Measurements from ENCODE around the gene DLL3. TPM values are rescaled to one million over a fixed set of nuclear protein-coding genes. Genes with fewer than 3 reads are reported as not detected.

The DLL3 gene
- total and polyA plus RNA-seq, 2 experiments from 2014 or later, result 1.2 to 2.1 TPM

- Histone ChIP-seq H3K36me3 (ENCODE audit: low read depth) (peaks cover 15% of the 10 kb centered on the region), H2AFZ (no peak overlapping the region), H3K9me3 (ENCODE audit: low read depth) (no peaks in the 10 kb centered on the region), H3K9me2 (ENCODE audit: insufficient read depth) (no peaks in the 10 kb centered on the region), H3K79me2 (ENCODE audit: insufficient read depth) (peaks cover under 1% of the 10 kb centered on the region; the same call in 1 of the 2 replicates), H3K27me3 (replicated peaks; ENCODE audit: insufficient read depth) (no peaks in the 10 kb centered on the region), H4K20me1 (ENCODE audit: insufficient read depth) (no peaks in the 10 kb centered on the region), H3K4me2 (ENCODE audit: unreplicated experiment) (no peak overlapping the region), H3K9ac (peak overlapping the region; percentile 36; the same call in 1 of the 2 replicates), H3K4me1 (ENCODE audit: insufficient read depth) (no peaks in the 10 kb centered on the region), H3K27ac (no peak overlapping the region), H3F3A (ENCODE audit: insufficient read depth) (no peaks in the 10 kb centered on the region; the same call in 1 of the 2 replicates), H3K4me3 (no peak overlapping the region)
- TF ChIP-seq EZH2 (IDR thresholded peaks at IDR 0.05; ENCODE audit: insufficient read depth, poor library complexity, severe bottlenecking) (no peak), EZH2phosphoT487 (IDR thresholded peaks at IDR 0.05; ENCODE audit: insufficient read depth, low read depth) (no peak)
- WGBS, 2 experiments (ENCODE audit: low coverage in 1 of 2, low lambda C conversion rate in 2 of 2, missing lambda C conversion rate in 2 of 2), result 53 to 58% methylated on average over 7 of the region's 7 CpGs
- peak; percentile 51 for DNase-seq
- in situ Hi-C loops (cut with MboI), result no loop called here
Measured at GRCh38 chr19:39470724-39471339, 27.9 kb upstream of the DLL3 start.

GRCh38 chr19:39471756-39472536, 26.8 kb upstream of the DLL3 start:
- Histone ChIP-seq H3K9me2 (ENCODE audit: insufficient read depth) (no peaks in the 10 kb centered on the region), H3K4me3 (no peak overlapping the region), H3K79me2 (ENCODE audit: insufficient read depth) (no peaks in the 10 kb centered on the region), H4K20me1 (ENCODE audit: insufficient read depth) (no peaks in the 10 kb centered on the region), H3K27ac (no peak overlapping the region), H3K4me2 (ENCODE audit: unreplicated experiment) (no peak overlapping the region), H3K9ac (no peak overlapping the region), H3K27me3 (replicated peaks; ENCODE audit: insufficient read depth) (no peaks in the 10 kb centered on the region), H3F3A (ENCODE audit: insufficient read depth) (peaks cover 4% of the 10 kb centered on the region; the same call in 1 of the 2 replicates), H3K9me3 (ENCODE audit: low read depth) (no peaks in the 10 kb centered on the region), H3K36me3 (ENCODE audit: low read depth) (peaks cover 20% of the 10 kb centered on the region), H3K4me1 (ENCODE audit: insufficient read depth) (no peaks in the 10 kb centered on the region), H2AFZ (no peak overlapping the region)
- no peak for DNase-seq
- 86 to 89% methylated on average over 8 of the region's 8 CpGs for WGBS, 2 experiments (ENCODE audit: low coverage in 1 of 2, low lambda C conversion rate in 2 of 2, missing lambda C conversion rate in 2 of 2)
- in situ Hi-C loops (cut with MboI), result no loop called here
- TF ChIP-seq EZH2 (IDR thresholded peaks at IDR 0.05; ENCODE audit: insufficient read depth, poor library complexity, severe bottlenecking) (no peak), EZH2phosphoT487 (IDR thresholded peaks at IDR 0.05; ENCODE audit: insufficient read depth, low read depth) (no peak)

- Histone ChIP-seq H3K27me3 (replicated peaks; ENCODE audit: insufficient read depth) (no peaks in the 10 kb centered on the region), H3K4me2 (ENCODE audit: unreplicated experiment) (no peak overlapping the region), H3K9ac (no peak overlapping the region), H3K4me1 (ENCODE audit: insufficient read depth) (no peaks in the 10 kb centered on the region), H2AFZ (no peak overlapping the region), H3K79me2 (ENCODE audit: insufficient read depth) (no peaks in the 10 kb centered on the region), H4K20me1 (ENCODE audit: insufficient read depth) (no peaks in the 10 kb centered on the region), H3K36me3 (ENCODE audit: low read depth) (peaks cover 20% of the 10 kb centered on the region), H3F3A (ENCODE audit: insufficient read depth) (peaks cover 6% of the 10 kb centered on the region; the same call in 1 of the 2 replicates), H3K9me2 (ENCODE audit: insufficient read depth) (no peaks in the 10 kb centered on the region), H3K27ac (no peak overlapping the region), H3K9me3 (ENCODE audit: low read depth) (no peaks in the 10 kb centered on the region), H3K4me3 (no peak overlapping the region)
- TF ChIP-seq EZH2 (IDR thresholded peaks at IDR 0.05; ENCODE audit: insufficient read depth, poor library complexity, severe bottlenecking), result no peak
- TF ChIP-seq EZH2phosphoT487 (IDR thresholded peaks at IDR 0.05; ENCODE audit: insufficient read depth, low read depth), result no peak
- in situ Hi-C loops (cut with MboI), result no loop called here
- no peak for DNase-seq
- 92% methylated on average over 23 to 32 of the region's 32 CpGs for WGBS, 2 experiments (ENCODE audit: low coverage in 1 of 2, low lambda C conversion rate in 2 of 2, missing lambda C conversion rate in 2 of 2)
Measured at GRCh38 chr19:39472746-39473442, 25.9 kb upstream of the DLL3 start.

- TF ChIP-seq EZH2 (IDR thresholded peaks at IDR 0.05; ENCODE audit: insufficient read depth, poor library complexity, severe bottlenecking) (no peak), EZH2phosphoT487 (IDR thresholded peaks at IDR 0.05; ENCODE audit: insufficient read depth, low read depth) (no peak)
- Histone ChIP-seq H3K79me2 (ENCODE audit: insufficient read depth) (no peaks in the 10 kb centered on the region), H3K4me2 (ENCODE audit: unreplicated experiment) (no peak overlapping the region), H3K9ac (no peak overlapping the region), H4K20me1 (ENCODE audit: insufficient read depth) (no peaks in the 10 kb centered on the region), H3K27ac (no peak overlapping the region), H2AFZ (no peak overlapping the region), H3K9me2 (ENCODE audit: insufficient read depth) (no peaks in the 10 kb centered on the region), H3K27me3 (replicated peaks; ENCODE audit: insufficient read depth) (no peaks in the 10 kb centered on the region), H3K36me3 (ENCODE audit: low read depth) (peaks cover 20% of the 10 kb centered on the region), H3F3A (ENCODE audit: insufficient read depth) (peaks cover 8% of the 10 kb centered on the region), H3K4me3 (no peak overlapping the region), H3K4me1 (ENCODE audit: insufficient read depth) (no peaks in the 10 kb centered on the region), H3K9me3 (ENCODE audit: low read depth) (no peaks in the 10 kb centered on the region)
- no peak for DNase-seq
- 84 to 87% methylated on average over 11 of the region's 11 CpGs for WGBS, 2 experiments (ENCODE audit: low coverage in 1 of 2, low lambda C conversion rate in 2 of 2, missing lambda C conversion rate in 2 of 2)
- in situ Hi-C loops (cut with MboI), result no loop called here
Measured at GRCh38 chr19:39473443-39473960, 25.2 kb upstream of the DLL3 start.
